NCI-H748 (cell line): Measurements from ENCODE around the gene EPHB3.

Experiments
- DNase-seq: peaks from one replicate; lab custom pipeline; 2025; ENCODE audit not compliant: unreplicated experiment; lab: John Stamatoyannopoulos, UW

EPHB3 gene

GRCh38 chr3:184579513-184579912 is 17.9 kb downstream of the EPHB3 start:
- no peak for DNase-seq

GRCh38 chr3:184580376-184580775 is 18.8 kb downstream of the EPHB3 start:
- no peak for DNase-seq

GRCh38 chr3:184581331-184581855 is 19.8 kb downstream of the EPHB3 start:
- no peak for DNase-seq

- DNase-seq: no peak
These were observed 21.3 kb downstream of the EPHB3 start for GRCh38 chr3:184582646-184583577.

GRCh38 chr3:184583578-184584451 is 22.2 kb downstream of the EPHB3 start:
- peak; percentile 50 for DNase-seq

GRCh38 chr3:184584464-184584891 is 22.9 kb downstream of the EPHB3 start:
- DNase-seq: no peak

GRCh38 chr3:184585545-184585944 is 24.0 kb downstream of the EPHB3 start:
- DNase-seq: no peak

GRCh38 chr3:184586851-184587250 is 25.3 kb downstream of the EPHB3 start:
- no peak for DNase-seq

- no peak for DNase-seq
These were observed 27.2 kb downstream of the EPHB3 start for GRCh38 chr3:184588776-184589175.

- peak; percentile 27 for DNase-seq
These were observed 29.2 kb downstream of the EPHB3 start for GRCh38 chr3:184590795-184591194.

- DNase-seq: no peak
These were observed 30.2 kb downstream of the EPHB3 start for GRCh38 chr3:184591789-184592188.

GRCh38 chr3:184592371-184593219 is 31.0 kb downstream of the EPHB3 start:
- DNase-seq: no peak

- DNase-seq: no peak
These were observed 31.8 kb downstream of the EPHB3 start for GRCh38 chr3:184593220-184593927.

GRCh38 chr3:184593928-184594303 is 32.3 kb downstream of the EPHB3 start:
- no peak for DNase-seq

GRCh38 chr3:184594371-184595001 is 32.9 kb downstream of the EPHB3 start:
- no peak for DNase-seq

- DNase-seq: no peak
These were observed 34.1 kb downstream of the EPHB3 start for GRCh38 chr3:184595726-184596125.

GRCh38 chr3:184596233-184596632 is 34.6 kb downstream of the EPHB3 start:
- no peak for DNase-seq

- no peak for DNase-seq
These were observed 35.4 kb downstream of the EPHB3 start for GRCh38 chr3:184596886-184597575.
